NCI-H2196 (cell line): ENCODE measurements around the gene TSPAN11.

Experiments
- DNase-seq: peaks from one replicate; lab custom pipeline; 2025; ENCODE audit not compliant: unreplicated experiment; lab: John Stamatoyannopoulos, UW

Gene TSPAN11

GRCh38 chr12:30977537-30978349 is 51.2 kb downstream of the TSPAN11 start:
- DNase-seq = no peak

DNA sequence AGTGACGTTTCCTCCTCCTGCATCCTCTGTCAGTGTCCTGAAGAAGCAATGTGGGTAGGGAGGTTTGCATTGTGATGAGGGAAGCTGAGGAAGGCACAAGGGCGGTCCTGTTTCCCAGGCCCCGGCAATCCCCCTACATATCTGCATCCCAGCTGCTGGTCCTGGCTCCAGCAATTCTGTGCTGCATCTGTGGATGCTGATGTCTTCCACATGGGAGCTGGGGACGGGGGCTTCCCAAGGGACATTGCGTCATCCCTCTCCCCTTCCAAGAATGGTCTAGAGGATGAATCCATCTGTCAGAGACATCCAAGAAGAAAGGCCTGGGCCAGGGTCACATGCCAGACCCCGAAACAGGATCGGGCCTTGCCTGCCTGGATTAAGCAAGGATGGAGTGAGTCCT is 52.1 kb downstream of the TSPAN11 start:
- no peak for DNase-seq

DNA sequence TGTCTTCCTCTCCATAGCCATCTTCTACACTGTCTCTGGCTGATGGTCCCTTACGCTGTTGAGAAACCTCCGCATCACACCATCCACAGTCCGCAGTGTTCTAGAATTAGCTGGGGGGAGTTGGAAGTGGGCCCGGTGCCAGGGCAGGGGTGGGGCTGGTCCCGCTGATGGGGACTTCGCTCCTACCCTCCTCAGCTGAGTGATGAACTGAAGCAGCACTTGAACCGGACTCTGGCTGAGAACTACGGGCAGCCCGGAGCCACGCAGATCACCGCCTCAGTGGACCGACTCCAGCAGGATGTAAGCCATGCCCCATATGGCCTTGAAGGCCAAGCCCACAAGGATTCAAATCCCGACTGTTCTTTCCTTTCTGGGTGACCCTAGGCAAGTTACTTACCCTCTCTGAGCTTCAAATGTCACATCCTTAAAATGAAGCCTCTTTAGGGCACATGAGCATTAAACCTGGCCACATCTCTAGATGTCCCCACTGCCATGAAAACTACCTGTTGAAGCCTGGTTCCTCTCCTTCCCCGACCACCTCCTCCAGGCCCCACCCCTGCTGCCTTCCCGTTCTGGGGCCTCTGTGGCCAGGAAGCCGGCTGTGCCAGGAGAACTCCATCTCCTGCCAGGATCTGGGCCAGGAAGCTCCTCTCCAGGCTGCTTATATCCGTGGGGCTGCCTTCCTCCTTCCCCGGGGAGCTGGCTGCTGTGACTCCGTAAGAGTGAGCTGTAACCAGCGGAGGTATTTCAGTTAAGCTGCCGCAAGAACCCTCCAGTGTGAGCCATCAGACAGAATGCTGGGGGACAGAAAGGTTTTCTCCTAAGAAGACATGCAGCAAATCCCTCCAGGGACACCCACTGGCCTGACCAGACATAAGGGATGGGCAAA is 53.1 kb downstream of the TSPAN11 start:
- no peak for DNase-seq

GRCh38 chr12:30980955-30981662 is 54.6 kb downstream of the TSPAN11 start:
- DNase-seq = no peak

GRCh38 chr12:30982413-30982812 is 55.9 kb downstream of the TSPAN11 start:
- no peak for DNase-seq

GRCh38 chr12:30985814-30986452 is 59.4 kb downstream of the TSPAN11 start:
- DNase-seq = peak; percentile 78

- peak; percentile 22 for DNase-seq
These were observed 61.5 kb downstream of the TSPAN11 start for GRCh38 chr12:30988086-30988485.

- peak; percentile 31 for DNase-seq
These were observed 62.2 kb downstream of the TSPAN11 start for GRCh38 chr12:30988646-30989286.

DNA sequence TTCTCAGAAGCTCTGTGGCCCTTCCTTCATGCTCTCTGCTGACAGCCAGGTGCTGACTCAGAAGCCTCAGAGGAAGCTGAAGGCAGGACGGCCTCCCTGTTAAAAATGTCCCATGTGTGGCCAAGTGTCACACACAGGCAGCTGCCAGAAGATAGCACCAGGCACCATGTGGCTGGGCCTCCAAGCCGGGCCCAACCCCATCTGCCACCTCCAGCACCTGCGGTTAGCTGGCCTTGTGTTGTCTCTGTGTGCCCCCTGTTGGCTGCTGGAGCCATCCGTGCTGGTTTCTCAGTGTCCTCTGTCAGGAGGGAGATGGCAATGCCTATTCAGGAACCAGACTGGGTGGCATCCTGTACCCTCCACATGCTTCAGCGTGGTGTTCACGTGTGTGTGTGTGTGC is 63.2 kb downstream of the TSPAN11 start:
- DNase-seq = peak; percentile 67

- DNase-seq = no peak
These were observed 63.8 kb downstream of the TSPAN11 start for GRCh38 chr12:30990316-30990715.

- DNase-seq = no peak
These were observed 64.2 kb downstream of the TSPAN11 start for GRCh38 chr12:30990776-30991175.

GRCh38 chr12:30991466-30991865 is 64.9 kb downstream of the TSPAN11 start:
- DNase-seq = no peak

GRCh38 chr12:30992381-30992780 is 65.8 kb downstream of the TSPAN11 start:
- no peak for DNase-seq

- DNase-seq = no peak
These were observed 67.2 kb downstream of the TSPAN11 start for GRCh38 chr12:30993766-30994165.

- DNase-seq = no peak
These were observed 67.7 kb downstream of the TSPAN11 start for GRCh38 chr12:30994274-30994673.

GRCh38 chr12:30996255-30996654 is 69.7 kb downstream of the TSPAN11 start:
- DNase-seq = no peak

GRCh38 chr12:30996752-30997151 is 70.2 kb downstream of the TSPAN11 start:
- no peak for DNase-seq

DNA sequence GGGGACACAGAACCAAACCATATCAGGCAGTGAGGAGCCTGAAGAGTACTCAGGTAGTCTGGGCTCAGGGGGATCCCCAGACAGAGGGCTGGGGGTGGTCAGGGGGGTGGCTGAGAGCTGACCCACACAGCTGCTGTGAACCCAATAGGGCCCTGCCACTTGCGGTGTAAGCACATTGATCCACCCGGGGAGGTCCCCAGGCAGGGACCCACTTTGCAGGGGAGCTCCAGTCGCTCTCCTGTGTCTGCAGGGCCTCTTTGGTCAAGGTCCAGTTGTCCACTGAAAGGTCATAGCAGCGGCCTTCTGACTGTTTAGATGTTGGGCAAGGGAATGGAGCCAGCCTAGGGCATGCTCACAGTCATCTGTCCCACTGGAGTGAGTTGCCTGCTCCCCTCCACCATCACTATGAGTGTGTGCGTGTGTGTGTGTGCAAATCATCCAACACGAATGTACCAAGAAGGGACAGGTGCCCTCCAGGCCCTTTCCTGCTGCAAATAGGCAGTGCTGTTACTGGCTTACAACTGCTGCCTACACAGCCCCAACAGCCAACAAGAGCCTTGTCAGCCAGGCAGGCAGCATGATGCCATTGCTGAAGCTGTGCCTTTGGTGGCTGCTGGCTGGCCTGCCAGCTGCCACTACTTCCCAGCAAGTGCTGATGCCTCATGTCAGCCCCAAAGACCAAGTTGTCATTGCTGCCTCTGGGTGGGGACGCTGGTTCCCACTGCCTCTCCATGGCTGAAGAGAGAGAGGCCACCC is 71.3 kb downstream of the TSPAN11 start:
- no peak for DNase-seq

- no peak for DNase-seq
These were observed 72.5 kb downstream of the TSPAN11 start for GRCh38 chr12:30999011-30999410.

- no peak for DNase-seq
These were observed 73.2 kb downstream of the TSPAN11 start for GRCh38 chr12:30999723-31000122.
